Karpas-422 (cell line): ENCODE results near the gene OTC. TPM values are rescaled to one million over a fixed set of nuclear protein-coding genes. Genes with fewer than 3 reads are reported as not detected.

Experiments
- DNase-seq: peaks from one replicate; pipeline ENCODE4 v3.0.0-alpha.2; 2015
- H2AFZ ChIP-seq: fragments of 200-600 bp; sonication (generic); 2 replicates; pipeline ENCODE4 v1.6.1; 2014; ENCODE audit warnings: antibody characterized with exemption, low read length, mixed read lengths
- H3K27ac ChIP-seq: fragments of 200-600 bp; sonication (generic); 2 replicates; pipeline ENCODE4 v1.5.1; 2014; ENCODE audit warnings: mild to moderate bottlenecking, low read length, moderate library complexity
- H3K27me3 ChIP-seq: fragments of 200-600 bp; sonication (generic); 2 replicates; pipeline ENCODE4 v1.6.1; 2014; ENCODE audit warnings: low read length, mixed read lengths
- H3K36me3 ChIP-seq: fragments of 200-600 bp; sonication (generic); 2 replicates; pipeline ENCODE4 v1.6.1; 2014; ENCODE audit warnings: low read length, mixed read lengths; ENCODE audit not compliant: insufficient read depth
- H3K4me1 ChIP-seq: fragments of 200-600 bp; sonication (generic); 2 replicates; pipeline ENCODE4 v1.6.1; 2014; ENCODE audit warnings: mild to moderate bottlenecking, low read length, mixed read lengths
- H3K4me2 ChIP-seq: fragments of 200-600 bp; sonication (generic); 2 replicates; pipeline ENCODE4 v1.6.1; 2014; ENCODE audit warnings: low read length, low read depth, mild to moderate bottlenecking; ENCODE audit not compliant: poor library complexity, severe bottlenecking
- H3K4me3 ChIP-seq: fragments of 200-600 bp; sonication (generic); 2 replicates; pipeline ENCODE4 v1.5.1; 2014; ENCODE audit warnings: mild to moderate bottlenecking, antibody characterized with exemption, low read length, mixed read lengths
- H3K79me2 ChIP-seq: fragments of 200-600 bp; sonication (generic); 2 replicates; pipeline ENCODE4 v1.6.1; 2014; ENCODE audit warnings: mild to moderate bottlenecking, low read length, mixed read lengths
- H3K9ac ChIP-seq: fragments of 200-600 bp; sonication (generic); 2 replicates; pipeline ENCODE4 v1.6.0; 2014; ENCODE audit warnings: low read length
- H3K9me2 ChIP-seq: fragments of 200-600 bp; sonication (generic), shearing (Covaris generic); replicated peaks from 2 replicates; pipeline ENCODE4 v1.6.0; 2014; ENCODE audit warnings: mild to moderate bottlenecking, low read length, moderate library complexity; ENCODE audit not compliant: insufficient read depth
- H3K9me3 ChIP-seq: fragments of 300-700, 200-600 bp; sonication (generic); 2 replicates; pipeline ENCODE4 v1.6.1; 2014; ENCODE audit warnings: low read length, mixed read lengths
- H4K20me1 ChIP-seq: fragments of 200-600 bp; sonication (generic); 2 replicates; pipeline ENCODE4 v1.6.1; 2014; ENCODE audit warnings: mild to moderate bottlenecking, antibody characterized with exemption, low read length, low read depth; ENCODE audit not compliant: insufficient read depth
- total RNA-seq: library from RNA; depleted of rRNA; stranded (reverse); fragments of >200 nt; shearing (Covaris generic); gene quantifications from 2 replicates; pipeline ENCODE4 v1.2.3, GENCODE V29; 2014; ENCODE audit warnings: low replicate concordance

The OTC gene
- total RNA-seq, 1 experiment from 2014 or later, result not detected

GRCh38 chrX:38320819-38321218 lies 31.6 kb upstream of the OTC start:
- no peaks in the 10 kb centered on the region for H3K9me3 ChIP-seq
- no peak overlapping the region for H2AFZ ChIP-seq
- DNase-seq, result no peak
- no peaks in the 10 kb centered on the region for H3K27me3 ChIP-seq
- H3K4me3 ChIP-seq, result no peak overlapping the region
- H3K4me1 ChIP-seq, result peaks cover 6% of the 10 kb centered on the region
- no peaks in the 10 kb centered on the region for H3K9me2 ChIP-seq
- H3K79me2 ChIP-seq, result peaks cover 44% of the 10 kb centered on the region
- no peak overlapping the region for H3K4me2 ChIP-seq
- no peak overlapping the region for H3K27ac ChIP-seq
- H3K36me3 ChIP-seq, result no peaks in the 10 kb centered on the region; the same call in 1 of the 2 replicates
- H3K9ac ChIP-seq, result no peak overlapping the region
- H4K20me1 ChIP-seq, result no peaks in the 10 kb centered on the region

GRCh38 chrX:38326086-38326485 lies 26.3 kb upstream of the OTC start:
- peaks cover 10% of the 10 kb centered on the region for H3K4me1 ChIP-seq
- no peak overlapping the region for H2AFZ ChIP-seq
- H3K27me3 ChIP-seq, result no peaks in the 10 kb centered on the region
- DNase-seq, result peak; percentile 40
- peaks cover 48% of the 10 kb centered on the region for H3K79me2 ChIP-seq
- H3K9ac ChIP-seq, result peak overlapping the region; percentile 72
- peak overlapping the region; percentile 66 for H3K4me3 ChIP-seq
- no peaks in the 10 kb centered on the region for H3K9me3 ChIP-seq
- no peaks in the 10 kb centered on the region for H4K20me1 ChIP-seq
- peak overlapping the region; percentile 61 for H3K4me2 ChIP-seq
- no peaks in the 10 kb centered on the region for H3K9me2 ChIP-seq
- no peaks in the 10 kb centered on the region for H3K36me3 ChIP-seq
- no peak overlapping the region for H3K27ac ChIP-seq

GRCh38 chrX:38327007-38327774 lies 25.2 kb upstream of the OTC start, which contains the start of gene RPGR:
Gene RPGR, minus strand, starts transcription at chrX:38327509. Its CDS starts 142 bp downstream, at chrX:38327367.
- Histone ChIP-seq H3K9me2 (no peaks in the 10 kb centered on the region), H3K9me3 (no peaks in the 10 kb centered on the region), H3K27me3 (no peaks in the 10 kb centered on the region), H3K27ac (peak within 1 kb of the TSS; percentile 43; the same call in 1 of the 2 replicates), H3K79me2 (peaks cover 41% of the 10 kb centered on the region), H3K4me1 (peaks cover 10% of the 10 kb centered on the region), H3K36me3 (no peaks in the 10 kb centered on the region), H3K9ac (peak within 1 kb of the TSS; percentile 72), H3K4me2 (peak within 1 kb of the TSS; percentile 68), H3K4me3 (peak within 1 kb of the TSS; percentile 66), H2AFZ (peak within 1 kb of the TSS; percentile 79; the same call in 1 of the 2 replicates), H4K20me1 (no peaks in the 10 kb centered on the region)
- peak; percentile 96 for DNase-seq

- Histone ChIP-seq H4K20me1 (no peaks in the 10 kb centered on the region), H3K27me3 (no peaks in the 10 kb centered on the region), H3K79me2 (peaks cover 36% of the 10 kb centered on the region), H3K36me3 (no peaks in the 10 kb centered on the region), H3K4me1 (peaks cover 10% of the 10 kb centered on the region), H3K4me3 (peak overlapping the region; percentile 66), H2AFZ (peak overlapping the region; percentile 79; the same call in 1 of the 2 replicates), H3K9ac (peak overlapping the region; percentile 63), H3K27ac (no peak overlapping the region), H3K4me2 (peak overlapping the region; percentile 68), H3K9me3 (no peaks in the 10 kb centered on the region), H3K9me2 (no peaks in the 10 kb centered on the region)
- no peak for DNase-seq
Measured at GRCh38 chrX:38327775-38328081, 24.7 kb upstream of the OTC start.

- no peak overlapping the region for H3K9ac ChIP-seq
- no peak overlapping the region for H3K4me3 ChIP-seq
- H2AFZ ChIP-seq, result no peak overlapping the region
- no peak overlapping the region for H3K4me2 ChIP-seq
- H3K9me2 ChIP-seq, result no peaks in the 10 kb centered on the region
- no peaks in the 10 kb centered on the region for H3K79me2 ChIP-seq
- no peaks in the 10 kb centered on the region for H3K36me3 ChIP-seq
- DNase-seq, result no peak
- no peaks in the 10 kb centered on the region for H3K27me3 ChIP-seq
- H3K27ac ChIP-seq, result no peak overlapping the region
- no peaks in the 10 kb centered on the region for H4K20me1 ChIP-seq
- no peaks in the 10 kb centered on the region for H3K9me3 ChIP-seq
- peaks cover 4% of the 10 kb centered on the region for H3K4me1 ChIP-seq
Measured at GRCh38 chrX:38332505-38332904, 19.9 kb upstream of the OTC start.

GRCh38 chrX:38335382-38335781 lies 17.0 kb upstream of the OTC start:
- no peaks in the 10 kb centered on the region for H3K9me2 ChIP-seq
- H3K79me2 ChIP-seq, result no peaks in the 10 kb centered on the region

GRCh38 chrX:38336538-38337240 lies 15.7 kb upstream of the OTC start:
- H3K27me3 ChIP-seq, result no peaks in the 10 kb centered on the region
- no peak overlapping the region for H3K4me2 ChIP-seq
- DNase-seq, result no peak
- H3K36me3 ChIP-seq, result no peaks in the 10 kb centered on the region
- no peaks in the 10 kb centered on the region for H4K20me1 ChIP-seq
- no peak overlapping the region for H3K4me3 ChIP-seq
- no peaks in the 10 kb centered on the region for H3K9me2 ChIP-seq
- H2AFZ ChIP-seq, result no peak overlapping the region
- no peaks in the 10 kb centered on the region for H3K4me1 ChIP-seq
- no peak overlapping the region for H3K27ac ChIP-seq
- H3K79me2 ChIP-seq, result no peaks in the 10 kb centered on the region
- no peak overlapping the region for H3K9ac ChIP-seq
- no peaks in the 10 kb centered on the region for H3K9me3 ChIP-seq

More at GRCh38 chrX:38335382-38335781, 17.0 kb upstream of the OTC start:
- Histone ChIP-seq H3K4me1 (no peaks in the 10 kb centered on the region), H3K27ac (no peak overlapping the region), H3K27me3 (no peaks in the 10 kb centered on the region), H3K4me3 (no peak overlapping the region), H4K20me1 (no peaks in the 10 kb centered on the region), H3K9me3 (no peaks in the 10 kb centered on the region), H3K9ac (no peak overlapping the region), H2AFZ (no peak overlapping the region), H3K4me2 (no peak overlapping the region), H3K36me3 (no peaks in the 10 kb centered on the region)
- no peak for DNase-seq

GRCh38 chrX:38341442-38341841 lies 11.0 kb upstream of the OTC start:
- H3K4me2 ChIP-seq, result no peak overlapping the region
- no peak for DNase-seq
- H3K9ac ChIP-seq, result no peak overlapping the region
- H2AFZ ChIP-seq, result no peak overlapping the region
- no peak overlapping the region for H3K27ac ChIP-seq
- H3K36me3 ChIP-seq, result no peaks in the 10 kb centered on the region
- no peaks in the 10 kb centered on the region for H3K9me2 ChIP-seq
- H3K79me2 ChIP-seq, result no peaks in the 10 kb centered on the region
- H3K4me3 ChIP-seq, result no peak overlapping the region
- H3K4me1 ChIP-seq, result no peaks in the 10 kb centered on the region
- no peaks in the 10 kb centered on the region for H4K20me1 ChIP-seq
- H3K27me3 ChIP-seq, result no peaks in the 10 kb centered on the region
- no peaks in the 10 kb centered on the region for H3K9me3 ChIP-seq
